ENCODE results near the gene TMEM63C. TPM values are rescaled to one million over a fixed set of nuclear protein-coding genes. Genes with fewer than 3 reads are reported as not detected.

TMEM63C gene
- total RNA-seq, 6 donors from 2014 or later = 0.15 to 8.3 (median 0.80) TPM; not detected in 2

DNA sequence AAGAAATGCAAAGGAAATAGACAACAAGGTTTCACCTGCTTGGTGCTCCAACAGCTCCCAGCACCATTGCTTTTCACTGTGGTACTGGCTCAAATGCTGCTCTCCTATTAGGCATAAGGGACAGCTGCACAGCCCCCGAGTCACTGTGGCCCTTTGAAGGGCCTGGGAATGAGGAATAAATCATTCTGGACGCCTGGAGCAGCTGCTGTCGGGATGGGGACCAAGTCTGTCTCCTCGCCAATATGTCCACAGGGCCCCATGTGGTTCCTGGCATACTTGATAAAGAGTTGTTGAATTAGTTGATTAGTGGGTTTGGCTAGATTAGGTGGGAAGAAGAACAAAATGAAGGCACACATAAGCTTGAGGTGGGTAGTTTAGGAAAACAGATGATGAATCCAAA lies 102.5 kb downstream of the TMEM63C start:
- no peak overlapping the region for H3K4me3 ChIP-seq
- H3K27me3 ChIP-seq = no peaks in the 10 kb centered on the region
- H3K36me3 ChIP-seq = peaks cover 10 to 84% (median 50%) of the 10 kb centered on the region in 4 donors
- H3K9me3 ChIP-seq = no peaks in the 10 kb centered on the region
- ATAC-seq (ENCODE audit: low FRiP score in 2 of 2) = no peak
- H3K4me1 ChIP-seq = no peaks in the 10 kb centered on the region
- TF ChIP-seq POLR2A (IDR thresholded peaks at IDR 0.05) = no peak
- no peak for TF ChIP-seq EP300 (IDR thresholded peaks at IDR 0.05)
- TF ChIP-seq POLR2AphosphoS5 (IDR thresholded peaks at IDR 0.05) = no peak
- TF ChIP-seq, protein P1, sequence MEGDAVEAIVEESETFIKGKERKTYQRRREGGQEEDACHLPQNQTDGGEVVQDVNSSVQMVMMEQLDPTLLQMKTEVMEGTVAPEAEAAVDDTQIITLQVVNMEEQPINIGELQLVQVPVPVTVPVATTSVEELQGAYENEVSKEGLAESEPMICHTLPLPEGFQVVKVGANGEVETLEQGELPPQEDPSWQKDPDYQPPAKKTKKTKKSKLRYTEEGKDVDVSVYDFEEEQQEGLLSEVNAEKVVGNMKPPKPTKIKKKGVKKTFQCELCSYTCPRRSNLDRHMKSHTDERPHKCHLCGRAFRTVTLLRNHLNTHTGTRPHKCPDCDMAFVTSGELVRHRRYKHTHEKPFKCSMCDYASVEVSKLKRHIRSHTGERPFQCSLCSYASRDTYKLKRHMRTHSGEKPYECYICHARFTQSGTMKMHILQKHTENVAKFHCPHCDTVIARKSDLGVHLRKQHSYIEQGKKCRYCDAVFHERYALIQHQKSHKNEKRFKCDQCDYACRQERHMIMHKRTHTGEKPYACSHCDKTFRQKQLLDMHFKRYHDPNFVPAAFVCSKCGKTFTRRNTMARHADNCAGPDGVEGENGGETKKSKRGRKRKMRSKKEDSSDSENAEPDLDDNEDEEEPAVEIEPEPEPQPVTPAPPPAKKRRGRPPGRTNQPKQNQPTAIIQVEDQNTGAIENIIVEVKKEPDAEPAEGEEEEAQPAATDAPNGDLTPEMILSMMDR (IDR thresholded peaks at IDR 0.05) = no peak
- no peak overlapping the region for H3K27ac ChIP-seq
- 83 to 86% methylated on average over 4 of the region's 4 CpGs for WGBS, 2 donors
- DNase-seq = no peak

DNA sequence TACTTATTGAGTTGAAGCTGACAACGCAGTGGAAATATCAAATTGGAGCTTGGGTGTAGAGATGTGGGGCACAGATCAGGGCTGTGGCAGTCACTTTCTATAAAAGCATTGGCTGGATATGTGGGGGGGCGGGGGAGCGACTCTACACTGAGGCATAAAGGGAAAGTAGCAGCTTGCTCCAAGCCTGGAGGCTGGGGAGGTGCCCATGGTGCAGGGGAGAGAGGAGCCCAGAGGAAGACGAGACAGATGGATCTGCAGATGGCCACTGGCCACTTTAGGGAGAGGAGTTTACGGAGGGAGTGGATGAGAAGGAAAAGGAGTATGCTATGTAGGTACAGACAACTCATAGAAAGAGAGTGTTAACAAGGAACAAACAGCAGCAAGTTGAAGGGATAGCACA lies 102.9 kb downstream of the TMEM63C start:
- no peak for TF ChIP-seq POLR2AphosphoS5 (IDR thresholded peaks at IDR 0.05)
- TF ChIP-seq POLR2A (IDR thresholded peaks at IDR 0.05) = no peak
- no peak for TF ChIP-seq EP300 (IDR thresholded peaks at IDR 0.05)
- TF ChIP-seq, protein P1 (IDR thresholded peaks at IDR 0.05) = no peak
- 95 to 96% methylated on average over 5 of the region's 5 CpGs for WGBS, 2 donors
- H3K27me3 ChIP-seq = no peaks in the 10 kb centered on the region
- H3K4me1 ChIP-seq = no peaks in the 10 kb centered on the region
- peaks cover 10 to 82% (median 47%) of the 10 kb centered on the region in 4 donors for H3K36me3 ChIP-seq
- DNase-seq (no peak), ATAC-seq (ENCODE audit: low FRiP score in 2 of 2) (no peak)
- no peak overlapping the region for H3K4me3 ChIP-seq
- H3K9me3 ChIP-seq = no peaks in the 10 kb centered on the region
- H3K27ac ChIP-seq = no peak overlapping the region

DNA sequence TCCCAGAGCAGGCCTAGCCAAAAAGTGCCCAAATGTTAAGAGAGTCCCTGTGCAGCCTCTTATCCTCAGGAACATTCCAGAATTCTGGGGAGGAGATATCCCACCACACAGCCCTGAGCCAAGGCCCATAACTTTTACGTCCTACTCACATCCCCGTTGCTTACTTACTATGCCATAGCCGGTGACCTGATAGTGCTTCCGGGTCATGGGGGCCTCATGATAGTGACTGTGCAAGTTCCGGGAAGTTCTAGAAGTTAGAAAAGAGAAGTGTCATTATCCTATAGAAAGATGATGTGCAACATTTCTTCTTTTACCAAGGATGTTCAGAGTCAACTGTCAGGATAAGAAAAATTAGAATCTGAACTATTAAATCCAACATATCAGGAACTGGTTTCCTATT lies 105.0 kb downstream of the TMEM63C start:
- H3K9me3 ChIP-seq = no peaks in the 10 kb centered on the region
- no peak overlapping the region for H3K4me3 ChIP-seq
- peaks cover 10 to 80% (median 48%) of the 10 kb centered on the region in 4 donors for H3K36me3 ChIP-seq
- H3K4me1 ChIP-seq = no peaks in the 10 kb centered on the region
- no peak for ATAC-seq (ENCODE audit: low FRiP score in 2 of 2)
- H3K27me3 ChIP-seq = no peaks in the 10 kb centered on the region
- no peak overlapping the region for H3K27ac ChIP-seq
- TF ChIP-seq, protein P1 (IDR thresholded peaks at IDR 0.05) = no peak
- TF ChIP-seq POLR2AphosphoS5 (IDR thresholded peaks at IDR 0.05) (no peak), EP300 (IDR thresholded peaks at IDR 0.05) (no peak), POLR2A (IDR thresholded peaks at IDR 0.05) (no peak)
- 84 to 86% methylated on average over 5 of the region's 5 CpGs for WGBS, 2 donors
- DNase-seq = no peak

DNA sequence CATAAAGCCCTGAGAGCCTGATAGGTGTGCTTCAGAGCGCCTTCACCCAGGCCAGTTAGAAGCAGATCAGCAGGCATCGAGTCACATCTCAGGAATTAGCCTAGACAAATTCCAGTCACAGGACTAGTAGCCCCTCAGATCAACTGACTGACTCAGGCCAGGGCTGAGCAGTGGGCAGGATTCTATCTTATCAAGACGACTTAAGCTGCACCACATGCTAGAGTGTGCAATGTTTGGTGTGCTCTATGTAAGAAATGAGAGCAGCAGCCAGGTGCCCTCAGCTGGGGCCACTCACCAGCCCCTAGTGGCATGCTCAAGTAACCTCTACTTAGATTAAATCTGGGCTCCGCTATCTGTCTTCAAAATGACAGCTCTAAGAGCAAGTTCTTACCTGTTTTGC lies 109.1 kb downstream of the TMEM63C start:
- Histone ChIP-seq H3K27ac (no peak overlapping the region), H3K27me3 (no peaks in the 10 kb centered on the region), H3K4me1 (no peaks in the 10 kb centered on the region), H3K9me3 (no peaks in the 10 kb centered on the region), H3K36me3 (peaks cover 4 to 70% (median 24%) of the 10 kb centered on the region in 4 donors), H3K4me3 (no peak overlapping the region)
- no peak for DNase-seq
- 87 to 90% methylated on average over 2 to 4 of the region's 4 CpGs for WGBS, 2 donors
- TF ChIP-seq, protein P1 (IDR thresholded peaks at IDR 0.05) = no peak
- TF ChIP-seq EP300 (IDR thresholded peaks at IDR 0.05) = no peak
- ATAC-seq (ENCODE audit: low FRiP score in 2 of 2) = no peak

DNA sequence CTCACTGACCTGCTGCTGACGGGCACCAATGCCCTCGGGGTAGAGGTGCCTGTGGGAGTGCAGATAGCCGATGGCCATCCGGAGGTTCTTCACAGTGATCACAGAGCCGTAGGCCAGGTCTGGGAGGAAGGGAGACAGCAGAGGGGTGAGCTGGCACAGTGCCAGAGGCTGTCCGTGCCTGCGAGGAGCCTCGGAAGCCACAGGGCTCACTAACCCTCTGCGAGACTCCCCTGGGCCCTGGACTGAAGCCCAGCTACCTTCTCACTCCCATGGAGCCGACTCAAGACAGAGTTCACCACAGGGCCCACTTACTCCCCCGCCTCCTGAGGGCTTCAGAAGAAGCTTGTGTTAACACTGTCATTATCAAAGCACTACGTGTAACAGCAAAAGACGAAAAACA lies 114.6 kb downstream of the TMEM63C start:
- H3K9me3 ChIP-seq = no peaks in the 10 kb centered on the region
- H3K4me3 ChIP-seq = no peak overlapping the region
- ATAC-seq (ENCODE audit: low FRiP score in 2 of 2) = no peak
- H3K36me3 ChIP-seq = peaks cover 0 to 68% (median 17%) of the 10 kb centered on the region in 4 donors
- H3K27ac ChIP-seq = no peak overlapping the region
- H3K27me3 ChIP-seq = no peaks in the 10 kb centered on the region
- 77 to 84% methylated on average over 5 to 13 of the region's 13 CpGs for WGBS, 2 donors
- no peak for DNase-seq
- TF ChIP-seq EP300 (IDR thresholded peaks at IDR 0.05) = no peak
- TF ChIP-seq, protein P1 (IDR thresholded peaks at IDR 0.05) = no peak
- TF ChIP-seq POLR2A (IDR thresholded peaks at IDR 0.05) = no peak
- TF ChIP-seq POLR2AphosphoS5 (IDR thresholded peaks at IDR 0.05) = no peak
- H3K4me1 ChIP-seq = no peaks in the 10 kb centered on the region
